Hepatocyte (in vitro differentiated cells): ENCODE measurements around the gene MTMR12.
"Not testable (repeated sequence)": the region's sequence is repeated elsewhere in the genome, so short reads cannot be mapped to it uniquely, and the experiment has no call there.

Source experiments
- CTCF ChIP-seq: fragments of 200-600 bp; sonication (generic); IDR thresholded peaks from 2 replicates; pipeline ENCODE4 v1.5.1; 2016; ENCODE audit warnings: antibody characterized with exemption, mild to moderate bottlenecking; ENCODE audit not compliant: poor library complexity
- EZH2 ChIP-seq: fragments of 200-600 bp; sonication (generic); IDR thresholded peaks from 2 replicates; pipeline ENCODE4 v1.6.1; 2016; ENCODE audit warnings: antibody characterized with exemption, mild to moderate bottlenecking, borderline replicate concordance
- EZH2phosphoT487 ChIP-seq: fragments of 200-600 bp; sonication (generic); IDR thresholded peaks from one replicate; pipeline ENCODE4 v1.6.1; 2018; ENCODE audit warnings: antibody characterized with exemption, mild to moderate bottlenecking, low read depth, moderate library complexity; ENCODE audit not compliant: unreplicated experiment, severe bottlenecking

GRCh38 chr5:32214344-32214743 lies 98.4 kb downstream of the MTMR12 start:
- not testable (repeated sequence) for TF ChIP-seq CTCF, EZH2, EZH2phosphoT487
